OCI-LY3 (cell line): ENCODE data around the gene FLVCR2.

Experiments used
- CTCF ChIP-seq: fragments of 200-600, 300-600 bp; sonication (generic); IDR thresholded peaks from 2 replicates; pipeline ENCODE4 v1.5.1; 2014; ENCODE audit warnings: antibody characterized with exemption, low read length, low read depth
- EZH2phosphoT487 ChIP-seq: fragments of 200-600 bp; shearing (Covaris generic); IDR thresholded peaks from 2 replicates; pipeline ENCODE4 v1.6.1; 2018; ENCODE audit warnings: antibody characterized with exemption, mixed run types, low read depth

GRCh38 chr14:75579338-75579864 lies 981 bp downstream of the FLVCR2 start:
- TF ChIP-seq CTCF (no peak), EZH2phosphoT487 (no peak)
